ENCODE data around the gene SERPINB5.
"Not testable (repeated sequence)": the region's sequence is repeated elsewhere in the genome, so short reads cannot be mapped to it uniquely, and the experiment has no call there.

GRCh38 chr18:63452751-63453150, 24.0 kb upstream of the SERPINB5 start:
- TF ChIP-seq CTCF, EZH2phosphoT487 (IDR thresholded peaks at IDR 0.05; ENCODE audit: low read length): not testable (repeated sequence)

Measured in MM.1S (cell line).